HG03097 (cell line): ENCODE measurements around the gene MAP3K3.
A peak's percentile ranks its signal among the peaks of the same experiment; 100 is the strongest.
"Not testable (repeated sequence)": the region's sequence is repeated elsewhere in the genome, so short reads cannot be mapped to it uniquely, and the experiment has no call there.

ENCODE experiments used
- ATAC-seq: cut with Tn5 transposase; IDR thresholded peaks from one replicate; pipeline ENCODE4 v1.9.1; 2021; ENCODE audit not compliant: unreplicated experiment, low FRiP score

MAP3K3 gene

DNA sequence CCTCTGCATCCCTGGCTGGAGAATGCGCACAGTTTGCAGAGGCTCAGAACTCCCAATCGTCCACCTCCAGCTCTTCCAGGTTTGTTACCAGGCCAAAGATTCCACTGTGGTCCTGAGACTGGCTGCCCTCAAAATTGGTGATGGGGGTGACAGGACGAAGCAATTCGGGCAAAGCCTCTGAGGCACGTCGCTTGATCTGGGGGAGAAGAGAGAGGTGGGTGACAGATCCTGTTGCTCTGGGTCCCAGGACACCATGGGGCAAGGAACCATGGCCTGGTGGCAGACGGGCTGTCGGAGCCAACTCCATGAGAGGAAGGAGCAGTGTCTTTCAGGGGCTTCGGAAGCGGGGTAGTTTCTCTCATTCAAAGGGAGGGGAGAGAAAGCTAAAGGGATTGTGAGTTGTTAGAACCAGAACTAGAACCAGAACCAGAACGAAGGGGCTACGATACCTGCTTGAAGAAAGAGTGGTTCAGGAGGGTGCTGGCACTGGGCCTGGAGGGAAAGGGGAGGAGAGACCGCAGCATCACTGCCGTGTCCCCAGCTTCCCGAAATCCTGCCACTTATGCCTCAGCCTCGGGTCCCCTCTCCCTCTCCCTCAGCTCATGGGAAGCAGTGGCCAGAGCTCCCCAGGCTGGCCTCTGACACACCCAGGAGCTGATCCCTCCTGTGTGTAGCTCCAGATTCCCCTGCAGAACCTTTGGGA lies 81.5 kb downstream of the MAP3K3 start:
- ATAC-seq: no peak

DNA sequence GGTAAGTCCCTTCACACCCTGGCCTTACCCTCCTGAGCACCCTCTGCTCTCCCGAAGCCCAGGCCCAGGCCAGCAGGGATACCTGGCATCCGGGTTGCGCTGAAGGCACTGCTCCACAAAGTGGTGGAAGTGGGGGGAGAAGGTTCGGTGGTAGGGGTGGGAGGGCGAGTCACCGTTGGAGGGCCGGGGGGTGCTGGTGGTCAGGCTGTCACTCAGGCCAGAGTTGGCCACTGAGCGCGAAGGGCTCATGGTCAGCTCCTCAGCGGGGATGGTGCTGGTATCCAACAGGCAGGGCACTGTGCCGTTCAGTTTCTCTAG lies 82.0 kb downstream of the MAP3K3 start:
- no peak for ATAC-seq

DNA sequence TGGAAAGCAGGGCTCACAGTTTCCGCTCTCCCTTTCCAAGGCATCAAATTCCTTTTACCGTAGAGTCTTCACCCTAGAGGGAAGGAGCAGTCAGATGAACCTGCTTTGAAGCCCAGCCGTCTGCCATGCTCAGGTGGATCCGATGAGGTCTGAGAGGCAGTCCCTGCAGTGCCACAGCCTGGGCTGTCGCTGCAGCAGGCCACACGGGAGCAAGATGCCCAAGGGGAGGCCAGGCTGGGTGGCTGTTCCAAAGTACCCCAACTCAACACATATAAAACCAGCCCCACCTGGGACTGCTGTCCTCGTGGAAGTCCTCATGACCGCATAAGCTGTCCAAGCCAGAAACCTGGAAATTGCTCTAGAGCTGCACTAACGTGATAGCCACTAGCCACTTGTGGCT lies 82.6 kb downstream of the MAP3K3 start:
- no peak for ATAC-seq

DNA sequence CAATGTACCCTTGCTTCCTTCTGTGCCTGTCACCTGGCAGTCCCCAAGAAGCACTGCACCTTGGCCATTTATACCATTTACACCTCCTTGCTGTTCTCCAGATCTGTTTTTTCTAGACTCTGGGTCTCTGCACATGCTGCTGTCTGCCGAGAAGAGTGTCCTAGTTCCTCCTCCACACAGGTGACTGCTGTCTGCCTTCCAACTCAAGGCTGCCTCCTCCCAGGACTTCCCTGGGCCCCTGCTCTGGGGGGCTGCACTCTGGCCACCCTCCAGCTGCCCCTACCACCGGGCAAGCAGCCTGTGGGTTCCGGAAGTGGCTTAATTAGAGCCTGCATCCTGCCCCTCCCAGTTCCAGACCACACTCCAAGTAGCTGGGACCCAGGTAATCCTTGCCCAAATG lies 83.4 kb downstream of the MAP3K3 start:
- no peak for ATAC-seq

DNA sequence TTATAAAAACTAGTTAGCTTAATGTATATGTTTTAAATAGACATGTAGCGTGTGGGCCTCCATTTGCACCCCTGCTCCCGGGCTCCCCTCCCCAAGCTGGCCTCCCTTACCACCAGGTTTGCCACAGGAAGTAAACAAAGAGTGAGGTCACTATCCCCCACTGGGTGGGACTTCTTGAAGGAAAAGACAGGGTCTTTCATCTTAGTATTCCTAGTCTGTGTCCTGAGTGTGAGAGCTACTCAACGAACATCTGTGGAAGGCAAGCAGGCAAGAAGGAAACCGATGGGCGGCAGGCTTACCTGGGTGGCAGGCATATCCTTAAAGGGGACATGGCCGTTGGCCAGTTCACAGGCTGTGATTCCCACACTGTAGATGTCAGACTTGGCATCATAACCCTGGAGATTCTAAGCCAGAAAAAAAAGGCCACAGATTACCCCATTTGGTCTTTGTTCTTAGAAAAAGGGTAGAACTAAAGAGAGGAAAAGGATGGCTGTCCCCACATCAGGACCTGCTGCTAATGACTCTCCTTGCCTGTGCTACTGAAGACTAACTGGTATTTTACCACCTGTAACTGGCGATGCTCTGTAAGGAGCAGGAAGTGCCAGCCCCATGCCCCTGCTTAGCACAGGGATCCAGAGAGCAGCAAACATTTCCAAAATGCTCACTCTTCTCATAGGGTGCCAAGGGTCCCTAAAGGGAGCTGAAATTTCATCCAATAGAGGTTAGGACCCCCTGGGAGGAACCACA lies 84.3 kb downstream of the MAP3K3 start:
- ATAC-seq: no peak

DNA sequence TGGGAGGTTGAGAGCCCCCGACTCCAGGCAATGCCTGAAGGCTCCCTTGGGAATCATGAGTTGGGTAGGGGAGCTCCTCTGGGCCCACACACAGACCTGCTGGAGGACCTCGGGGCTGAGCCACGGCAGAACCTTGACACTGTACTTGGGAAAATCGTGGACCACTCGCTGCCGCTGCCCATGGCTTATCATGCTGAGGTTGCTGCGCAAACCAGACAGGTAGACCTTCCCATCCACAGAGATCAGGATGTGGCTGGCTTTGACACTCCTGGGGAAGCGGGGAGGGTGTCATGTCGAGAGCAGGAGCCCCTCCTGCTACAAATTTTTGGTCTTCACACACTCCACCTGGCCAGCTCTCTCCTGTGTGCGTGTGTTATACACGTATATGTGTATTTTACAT lies 84.9 kb downstream of the MAP3K3 start:
- no peak for ATAC-seq

DNA sequence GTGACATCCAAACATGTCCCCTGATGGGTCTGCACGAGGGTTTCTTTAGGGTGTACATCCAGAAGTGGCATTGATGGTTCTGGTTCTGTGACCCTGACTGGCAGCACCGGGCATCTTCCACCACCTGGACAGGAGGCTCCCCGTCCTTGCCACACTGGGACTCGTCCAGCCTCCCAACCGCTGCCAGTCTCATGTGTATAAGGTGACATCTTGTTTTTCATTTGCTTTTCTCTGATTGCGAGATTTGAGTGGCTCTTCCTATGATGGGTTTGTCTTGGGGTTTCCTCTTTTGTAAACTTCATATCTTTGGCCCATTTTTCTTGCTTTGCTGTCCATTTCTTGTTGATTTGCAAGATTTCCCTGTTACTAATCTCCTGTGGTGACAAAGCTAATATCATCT lies 86.9 kb downstream of the MAP3K3 start:
- no peak for ATAC-seq

DNA sequence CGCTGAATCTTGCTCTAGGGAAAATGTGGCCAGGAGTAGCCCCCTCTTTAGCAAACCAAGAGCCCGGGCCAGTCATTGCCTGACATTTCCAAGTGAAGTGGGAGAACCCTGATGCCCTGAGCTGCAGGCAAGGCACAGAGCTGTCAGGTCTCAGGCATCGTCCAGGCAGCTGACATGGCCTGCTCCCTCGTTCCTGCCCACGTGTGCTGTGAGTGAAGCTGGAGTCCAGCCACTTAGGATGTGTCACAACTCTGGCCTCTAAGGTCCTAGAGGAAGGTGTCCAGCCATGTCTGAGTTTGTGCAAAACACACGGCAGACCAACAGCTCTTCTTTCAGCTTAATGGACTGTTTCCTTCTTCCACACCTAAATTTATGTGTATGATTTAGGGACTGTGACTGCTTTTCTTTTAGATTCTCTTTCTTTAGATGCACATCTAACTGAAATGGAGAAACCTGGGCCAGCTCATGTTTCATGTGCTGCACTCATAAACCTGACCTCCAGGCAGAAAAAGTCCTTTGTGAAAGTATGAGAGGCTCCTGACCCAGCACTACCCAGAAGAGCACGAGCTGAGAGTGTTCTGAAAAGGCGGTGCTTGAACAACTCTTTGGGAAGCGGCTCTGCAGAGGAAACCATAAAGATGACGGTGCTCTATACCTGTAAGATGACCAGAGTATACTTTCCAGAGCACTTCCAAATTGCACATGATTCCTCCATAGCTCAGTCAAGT lies 92.5 kb downstream of the MAP3K3 start:
- ATAC-seq: no peak

DNA sequence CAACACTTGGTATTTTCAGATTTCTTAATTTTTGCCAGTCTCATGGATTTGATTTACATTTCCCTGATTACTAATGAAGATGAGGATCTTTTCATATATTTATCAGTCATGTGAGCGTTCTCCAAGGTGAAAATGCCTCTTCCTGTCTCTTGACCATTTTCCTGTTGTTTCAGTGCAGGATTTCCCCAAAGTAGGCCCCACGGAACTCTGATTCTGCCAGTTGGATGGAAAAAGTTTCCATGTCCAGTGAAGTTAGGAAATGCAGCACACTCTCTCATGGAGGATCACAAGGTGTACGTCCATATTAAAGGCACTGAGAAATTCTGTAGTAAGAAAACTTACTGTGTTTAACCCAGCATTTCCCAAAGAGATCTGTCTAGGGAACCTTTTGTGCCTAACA lies 94.2 kb downstream of the MAP3K3 start:
- no peak for ATAC-seq

DNA sequence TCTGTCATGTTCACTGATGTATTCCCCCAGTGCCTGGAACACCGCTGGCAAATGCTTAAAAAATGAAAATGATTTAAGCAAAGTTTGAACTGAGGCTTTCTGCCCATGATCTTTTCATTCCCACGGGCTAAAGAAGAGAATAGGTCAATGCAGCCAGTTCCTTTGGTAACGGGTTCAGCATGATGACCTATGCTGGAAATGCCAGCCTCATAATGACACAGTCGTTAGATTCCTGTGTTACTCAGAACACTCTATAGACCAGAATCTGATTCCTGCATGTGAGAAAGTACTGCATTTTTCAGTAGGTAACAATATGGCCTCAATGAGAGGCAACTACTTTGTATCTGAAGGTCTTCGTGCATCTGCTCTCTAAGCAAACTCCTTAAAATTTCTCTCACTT lies 96.8 kb downstream of the MAP3K3 start:
- no peak for ATAC-seq

DNA sequence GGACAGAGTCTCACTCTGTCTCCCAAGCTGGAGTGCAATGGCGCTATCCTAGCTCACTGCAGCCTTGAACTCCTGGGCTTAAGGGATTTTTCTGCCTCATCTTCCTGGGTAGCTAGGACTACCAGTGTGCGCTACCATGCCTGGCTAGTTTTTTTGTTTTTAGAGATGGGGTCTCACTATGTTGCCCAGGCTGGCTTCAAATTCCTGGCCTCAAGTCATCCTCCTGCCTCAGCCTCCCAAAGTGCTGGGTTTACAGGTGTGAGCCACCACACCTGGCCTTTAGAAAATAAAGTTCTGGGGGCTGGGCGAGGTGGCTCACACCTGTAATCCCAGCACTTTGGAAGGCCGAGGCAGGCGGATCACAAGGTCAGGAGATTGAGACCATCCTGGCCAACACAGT lies 98.0 kb downstream of the MAP3K3 start:
- ATAC-seq: not testable (repeated sequence)

DNA sequence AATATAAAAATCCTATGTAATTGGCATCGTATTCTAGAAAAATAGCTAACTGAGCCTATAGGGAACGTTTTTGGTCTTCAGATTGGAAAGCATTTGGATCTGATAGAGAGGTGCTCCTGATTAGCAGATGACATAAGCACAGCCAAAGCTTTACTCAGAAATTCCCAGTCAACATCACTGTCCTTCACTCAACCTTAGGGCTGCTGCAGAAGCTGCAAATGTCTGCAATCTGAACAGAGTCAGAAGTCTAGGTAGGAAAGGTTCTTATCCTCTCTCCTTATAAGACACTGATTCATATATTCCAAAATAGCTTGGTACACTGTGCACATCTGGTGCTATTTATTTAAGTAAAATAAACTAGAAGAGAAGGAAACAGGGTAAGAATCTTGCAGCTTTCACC lies 100.2 kb downstream of the MAP3K3 start:
- ATAC-seq: no peak

DNA sequence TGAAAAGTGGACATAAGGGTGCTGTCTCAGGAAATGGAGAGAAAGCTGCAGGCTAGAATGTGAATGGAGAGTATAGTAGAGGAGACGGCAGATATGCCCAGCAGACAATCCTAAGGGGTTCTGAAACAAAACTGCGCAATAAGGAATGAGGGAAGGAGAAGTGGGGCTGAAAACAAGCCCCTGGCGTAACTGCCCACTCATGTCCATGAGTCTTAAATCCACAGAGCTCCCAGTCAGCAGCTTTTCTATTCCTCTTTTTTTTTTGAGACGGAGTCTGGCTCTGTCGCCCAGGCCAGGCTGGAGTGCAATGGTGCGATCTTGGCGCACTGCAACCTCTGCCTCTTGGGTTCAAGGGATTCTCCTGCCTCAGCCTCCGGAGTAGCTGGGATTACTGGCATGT lies 113.5 kb downstream of the MAP3K3 start:
- ATAC-seq: no peak

DNA sequence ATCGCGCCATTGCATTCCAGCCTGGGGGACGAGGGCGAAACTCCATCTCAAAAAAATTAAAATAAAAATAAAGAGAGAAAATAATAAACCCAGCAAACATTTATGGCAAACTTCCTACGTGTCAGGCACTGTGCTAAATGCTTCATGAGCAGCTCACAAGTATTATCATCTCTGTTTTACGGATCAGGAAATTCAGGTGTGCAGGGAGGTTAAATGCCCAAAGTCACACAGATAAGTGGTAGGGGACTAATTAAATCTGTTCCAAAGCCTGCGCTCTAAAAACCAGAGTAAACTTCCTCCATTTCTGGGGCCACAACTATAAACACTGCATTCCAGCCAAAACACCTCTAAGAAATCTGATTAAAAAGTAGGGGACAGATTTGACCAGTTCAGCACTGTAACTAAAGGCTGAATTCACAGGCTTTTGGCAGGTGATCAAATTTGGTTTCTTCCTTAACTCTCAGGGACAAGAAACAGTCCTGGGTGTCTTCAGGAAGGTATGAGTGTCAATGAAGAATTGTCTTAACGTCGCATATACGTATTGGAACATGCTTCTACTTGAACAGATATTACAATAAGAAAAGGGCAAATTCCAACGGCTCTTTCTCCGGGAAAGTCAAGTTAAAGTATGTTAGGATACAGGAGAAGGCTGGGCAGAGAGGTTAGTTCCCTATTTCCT lies 118.4 kb downstream of the MAP3K3 start:
- no peak for ATAC-seq

DNA sequence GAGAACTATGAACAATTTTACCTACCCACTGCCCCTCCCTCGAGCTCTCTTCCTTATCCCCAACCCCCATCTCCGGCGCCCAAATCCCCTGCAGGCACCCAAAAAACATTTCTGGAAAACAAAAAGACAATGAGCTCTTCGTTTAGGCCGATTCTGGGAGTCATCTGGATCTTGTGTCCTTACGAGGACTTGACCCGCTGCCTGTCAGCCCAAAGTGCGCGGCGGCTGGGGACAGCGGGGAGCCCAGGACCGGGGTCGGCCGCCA lies 118.9 kb downstream of the MAP3K3 start:
- peak; percentile 31 for ATAC-seq

DNA sequence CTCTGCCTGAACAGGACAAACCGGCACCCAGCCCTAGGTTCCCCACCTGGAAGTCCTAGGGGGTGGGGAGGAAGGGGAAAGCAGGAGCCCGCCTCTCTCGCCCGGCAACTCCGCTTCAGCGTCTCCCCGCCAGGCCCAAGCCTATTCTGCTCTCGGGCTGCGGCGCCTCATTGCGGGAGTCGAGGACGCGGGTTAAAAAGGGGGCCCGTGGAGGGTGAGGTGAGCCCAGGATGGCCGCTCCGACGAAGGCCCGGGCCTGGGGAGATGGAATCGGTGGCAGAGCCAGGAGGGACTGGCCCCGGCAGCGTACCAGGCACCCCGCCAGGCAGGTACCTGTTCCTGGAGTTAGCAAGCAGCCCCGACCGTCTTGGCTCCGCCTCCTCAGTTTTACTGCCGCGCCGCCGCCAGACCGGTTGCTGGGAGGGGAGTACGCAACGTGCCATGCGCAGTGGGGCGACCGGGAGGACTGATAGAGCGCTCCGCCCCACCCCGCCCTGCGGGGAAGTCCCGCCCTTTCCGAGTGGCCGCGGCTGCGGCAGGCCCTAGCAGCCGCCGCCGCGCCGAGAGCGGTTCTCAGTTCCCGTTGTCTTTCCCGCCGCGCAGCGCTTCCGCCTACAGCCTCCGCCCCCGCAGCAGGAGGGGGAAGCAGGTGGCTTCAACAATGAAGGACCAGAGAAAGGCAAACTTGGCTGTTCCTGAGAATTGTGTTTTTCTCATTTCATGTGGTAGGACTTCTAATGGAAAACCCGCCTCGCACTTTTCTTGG lies 119.4 kb downstream of the MAP3K3 start, which contains the start of gene STRADA:
Gene STRADA, minus strand, starts transcription at position 392 of the 766 bp plus-strand sequence. CDS start 13,430 bp downstream, outside the sequence.
- peak; percentile 87 for ATAC-seq
